Activated CD8-positive, alpha-beta memory T cell treated with anti-CD3 and anti-CD28 coated beads, Interleukin-2, amount 10 ng/mL, durations not matched to agents 7 days and 5 days (primary cell): Measurements from ENCODE around the gene GCNT3. TPM values are rescaled to one million over a fixed set of nuclear protein-coding genes. Genes with fewer than 3 reads are reported as not detected.
A peak's percentile ranks its signal among the peaks of the same experiment; 100 is the strongest.
"Not testable (repeated sequence)": the region's sequence is repeated elsewhere in the genome, so short reads cannot be mapped to it uniquely, and the experiment has no call there.

Experiments
- ATAC-seq: fragments of 150-1000 bp; cut with Tn5 transposase; one replicate; pipeline ENCODE4 v1.10.0; 2021; ENCODE audit warnings: moderate library complexity
- CTCF ChIA-PET: fragments of 350-600 bp; sonication (Branson Sonifier 250); formaldehyde crosslinking; loops from one replicate; lab custom pipeline; 2021; ENCODE audit warnings: antibody characterized with exemption; lab: Charles Lee
- DNase-seq: peaks from one replicate; pipeline ENCODE4 v3.0.0-alpha.2; 2020
- H3K27ac Mint-ChIP-seq: one replicate; pipeline ENCODE4 v1.8.0; 2021; ENCODE audit warnings: mild to moderate bottlenecking, mixed read lengths
- H3K27me3 Mint-ChIP-seq: one replicate; pipeline ENCODE4 v1.8.0; 2021; ENCODE audit warnings: mixed read lengths
- H3K36me3 Mint-ChIP-seq: one replicate; pipeline ENCODE4 v1.8.0; 2021; ENCODE audit warnings: mild to moderate bottlenecking, mixed read lengths
- H3K4me1 Mint-ChIP-seq: one replicate; pipeline ENCODE4 v1.8.0; 2021; ENCODE audit warnings: mixed read lengths
- H3K4me3 Mint-ChIP-seq: one replicate; pipeline ENCODE4 v1.8.0; 2021; ENCODE audit warnings: mild to moderate bottlenecking, moderate library complexity, mixed read lengths
- H3K9me3 Mint-ChIP-seq: one replicate; pipeline ENCODE4 v1.8.0; 2022; ENCODE audit warnings: low read depth, mixed read lengths
- total RNA-seq, 2 experiments: library from RNA; stranded (reverse); gene quantifications; one replicate each; pipeline ENCODE4 v1.2.3, GENCODE V29; 2021

GCNT3 gene
- total RNA-seq, 2 experiments from 2014 or later = not detected

- H3K9me3 Mint-ChIP-seq, H3K4me1 Mint-ChIP-seq, ATAC-seq, H3K27ac Mint-ChIP-seq, H3K4me3 Mint-ChIP-seq, DNase-seq, H3K27me3 Mint-ChIP-seq: not testable (repeated sequence)
- CTCF ChIA-PET = interaction anchor here (1.4 to 2.2 kb wide), 2 partner anchors 10 to 105 kb away, joined by 4 read pairs; no protein-coding TSS in a partner anchor
- peaks cover 25% of the 10 kb centered on the region for H3K36me3 Mint-ChIP-seq
Observed at GRCh38 chr15:59637507-59637906, 25.9 kb downstream of the GCNT3 start.

- DNase-seq = no peak
- no peaks in the 10 kb centered on the region for H3K9me3 Mint-ChIP-seq
Observed at GRCh38 chr15:59642351-59642750, 30.8 kb downstream of the GCNT3 start.

GRCh38 chr15:59644756-59645155 lies 33.2 kb downstream of the GCNT3 start:
- Mint-ChIP-seq H3K4me3 (no peak overlapping the region), H3K27ac (no peak overlapping the region), H3K36me3 (peaks cover 30% of the 10 kb centered on the region), H3K4me1 (peaks cover 2% of the 10 kb centered on the region), H3K9me3 (no peaks in the 10 kb centered on the region), H3K27me3 (no peaks in the 10 kb centered on the region)
- CTCF ChIA-PET = no interaction called here
- DNase-seq (no peak), ATAC-seq (no peak)

More at GRCh38 chr15:59642351-59642750, 30.8 kb downstream of the GCNT3 start:
- CTCF ChIA-PET = interaction anchor here (1.1 to 1.6 kb wide), 3 partner anchors 10 to 113 kb away, joined by 3 to 6 read pairs (median 4); no protein-coding TSS in a partner anchor
- Mint-ChIP-seq H3K4me3 (no peak overlapping the region), H3K36me3 (peaks cover 33% of the 10 kb centered on the region), H3K27me3 (no peaks in the 10 kb centered on the region), H3K4me1 (peaks cover 2% of the 10 kb centered on the region), H3K27ac (no peak overlapping the region)
- no peak for ATAC-seq

- not testable (repeated sequence) for H3K27ac Mint-ChIP-seq, H3K4me3 Mint-ChIP-seq, H3K9me3 Mint-ChIP-seq, ATAC-seq, H3K27me3 Mint-ChIP-seq, H3K4me1 Mint-ChIP-seq, DNase-seq
- H3K36me3 Mint-ChIP-seq = peaks cover 36% of the 10 kb centered on the region
- CTCF ChIA-PET = interaction anchor here (0.6 to 1.8 kb wide), 2 partner anchors 117 to 708 kb away, joined by 3 to 5 read pairs; no protein-coding TSS in a partner anchor
Observed at GRCh38 chr15:59645812-59646211, 34.2 kb downstream of the GCNT3 start.

GRCh38 chr15:59646277-59646676 lies 34.7 kb downstream of the GCNT3 start:
- Mint-ChIP-seq H3K36me3 (peaks cover 35% of the 10 kb centered on the region), H3K9me3 (no peaks in the 10 kb centered on the region), H3K27me3 (no peaks in the 10 kb centered on the region), H3K4me3 (no peak overlapping the region), H3K27ac (no peak overlapping the region), H3K4me1 (peaks cover 4% of the 10 kb centered on the region)
- ATAC-seq (no peak), DNase-seq (no peak)
- CTCF ChIA-PET = interaction anchor here (0.6 to 1.8 kb wide), 3 partner anchors 11 to 708 kb away, joined by 3 to 5 read pairs (median 3); partner anchors contain the start of gene GTF2A2

GRCh38 chr15:59647085-59647484 lies 35.5 kb downstream of the GCNT3 start:
- no peak overlapping the region for H3K4me3 Mint-ChIP-seq
- H3K4me1 Mint-ChIP-seq = peaks cover 4% of the 10 kb centered on the region
- no peaks in the 10 kb centered on the region for H3K9me3 Mint-ChIP-seq
- peaks cover 36% of the 10 kb centered on the region for H3K36me3 Mint-ChIP-seq
- no peak overlapping the region for H3K27ac Mint-ChIP-seq
- CTCF ChIA-PET = interaction anchor here (0.6 to 1.8 kb wide), 5 partner anchors 9 to 761 kb away, joined by 3 to 5 read pairs (median 3); partner anchors contain the start of gene GTF2A2
- ATAC-seq (no peak), DNase-seq (no peak)
- H3K27me3 Mint-ChIP-seq = no peaks in the 10 kb centered on the region

- ATAC-seq (no peak), DNase-seq (no peak)
- peaks cover 2% of the 10 kb centered on the region for H3K4me1 Mint-ChIP-seq
- H3K27ac Mint-ChIP-seq = no peak overlapping the region
- CTCF ChIA-PET = interaction anchor here (1.0 to 1.2 kb wide), 2 partner anchors 116 to 121 kb away, joined by 3 to 4 read pairs; no protein-coding TSS in a partner anchor
- H3K4me3 Mint-ChIP-seq = no peak overlapping the region
- H3K27me3 Mint-ChIP-seq = no peaks in the 10 kb centered on the region
- H3K9me3 Mint-ChIP-seq = peaks cover 2% of the 10 kb centered on the region
- peaks cover 33% of the 10 kb centered on the region for H3K36me3 Mint-ChIP-seq
Observed at GRCh38 chr15:59649603-59650002, 38.0 kb downstream of the GCNT3 start.

GRCh38 chr15:59654046-59654445 lies 42.5 kb downstream of the GCNT3 start:
- Mint-ChIP-seq H3K9me3 (peaks cover 2% of the 10 kb centered on the region), H3K27me3 (no peaks in the 10 kb centered on the region), H3K4me1 (peaks cover 9% of the 10 kb centered on the region), H3K27ac (no peak overlapping the region), H3K36me3 (peaks cover 22% of the 10 kb centered on the region), H3K4me3 (no peak overlapping the region)
- CTCF ChIA-PET = interaction anchor here (2.0 kb wide), 1 partner anchor 121 kb away, joined by 9 read pairs; no protein-coding TSS in a partner anchor
- no peak for ATAC-seq
- no peak for DNase-seq

GRCh38 chr15:59656897-59657634 lies 45.5 kb downstream of the GCNT3 start, which contains the start of gene GTF2A2:
TSS of gene GTF2A2 (minus strand) at chr15:59657515. CDS start at chr15:59652277, 5,238 bp downstream.
- peak within 1 kb of the TSS; percentile 90 for H3K4me3 Mint-ChIP-seq
- CTCF ChIA-PET = interaction anchor here (0.6 to 2.1 kb wide), 10 partner anchors 10 to 124 kb away, joined by 3 to 8 read pairs (median 4); no protein-coding TSS in a partner anchor

GRCh38 chr15:59657635-59658125 lies 46.1 kb downstream of the GCNT3 start:
- no peak for DNase-seq
- no peaks in the 10 kb centered on the region for H3K27me3 Mint-ChIP-seq

More at GRCh38 chr15:59656897-59657634, 45.5 kb downstream of the GCNT3 start, which contains the start of gene GTF2A2:
- H3K4me1 Mint-ChIP-seq = peaks cover 9% of the 10 kb centered on the region
- H3K27ac Mint-ChIP-seq = peak within 1 kb of the TSS; percentile 88
- H3K36me3 Mint-ChIP-seq = peaks cover 15% of the 10 kb centered on the region
- ATAC-seq (peak; percentile 100), DNase-seq (peak; percentile 99)
- no peaks in the 10 kb centered on the region for H3K27me3 Mint-ChIP-seq
- H3K9me3 Mint-ChIP-seq = peaks cover 2% of the 10 kb centered on the region

GRCh38 chr15:59659366-59659765 lies 47.8 kb downstream of the GCNT3 start:
- peak overlapping the region; percentile 37 for H3K27ac Mint-ChIP-seq
- peaks cover 25% of the 10 kb centered on the region for H3K36me3 Mint-ChIP-seq
- CTCF ChIA-PET = no interaction called here
- ATAC-seq = no peak
- peak overlapping the region; percentile 7 for H3K4me3 Mint-ChIP-seq
- no peaks in the 10 kb centered on the region for H3K27me3 Mint-ChIP-seq
- H3K9me3 Mint-ChIP-seq = no peaks in the 10 kb centered on the region
- DNase-seq = no peak
- H3K4me1 Mint-ChIP-seq = peaks cover 9% of the 10 kb centered on the region

More at GRCh38 chr15:59657635-59658125, 46.1 kb downstream of the GCNT3 start:
- H3K4me1 Mint-ChIP-seq = peaks cover 9% of the 10 kb centered on the region
- H3K9me3 Mint-ChIP-seq = no peaks in the 10 kb centered on the region
- peaks cover 17% of the 10 kb centered on the region for H3K36me3 Mint-ChIP-seq
- peak; percentile 35 for ATAC-seq
- H3K27ac Mint-ChIP-seq = peak overlapping the region; percentile 88
- CTCF ChIA-PET = interaction anchor here (0.6 to 2.1 kb wide), 10 partner anchors 11 to 922 kb away, joined by 3 to 8 read pairs (median 4); no protein-coding TSS in a partner anchor
- peak overlapping the region; percentile 90 for H3K4me3 Mint-ChIP-seq

- Mint-ChIP-seq H3K27ac (no peak overlapping the region), H3K36me3 (peaks cover 31% of the 10 kb centered on the region), H3K4me3 (no peak overlapping the region), H3K9me3 (no peaks in the 10 kb centered on the region), H3K4me1 (peaks cover 9% of the 10 kb centered on the region), H3K27me3 (no peaks in the 10 kb centered on the region)
- no peak for ATAC-seq
- no peak for DNase-seq
- CTCF ChIA-PET = no interaction called here
Observed at GRCh38 chr15:59662260-59662659, 50.7 kb downstream of the GCNT3 start.

- peaks cover 42% of the 10 kb centered on the region for H3K36me3 Mint-ChIP-seq
- DNase-seq = no peak
- no peak overlapping the region for H3K4me3 Mint-ChIP-seq
- no peaks in the 10 kb centered on the region for H3K9me3 Mint-ChIP-seq
- ATAC-seq = no peak
- CTCF ChIA-PET = no interaction called here
- no peak overlapping the region for H3K27ac Mint-ChIP-seq
- peaks cover 10% of the 10 kb centered on the region for H3K4me1 Mint-ChIP-seq
- no peaks in the 10 kb centered on the region for H3K27me3 Mint-ChIP-seq
Observed at GRCh38 chr15:59668556-59668955, 57.0 kb downstream of the GCNT3 start.
